ENCODE measurements around the gene DQX1.

DNA sequence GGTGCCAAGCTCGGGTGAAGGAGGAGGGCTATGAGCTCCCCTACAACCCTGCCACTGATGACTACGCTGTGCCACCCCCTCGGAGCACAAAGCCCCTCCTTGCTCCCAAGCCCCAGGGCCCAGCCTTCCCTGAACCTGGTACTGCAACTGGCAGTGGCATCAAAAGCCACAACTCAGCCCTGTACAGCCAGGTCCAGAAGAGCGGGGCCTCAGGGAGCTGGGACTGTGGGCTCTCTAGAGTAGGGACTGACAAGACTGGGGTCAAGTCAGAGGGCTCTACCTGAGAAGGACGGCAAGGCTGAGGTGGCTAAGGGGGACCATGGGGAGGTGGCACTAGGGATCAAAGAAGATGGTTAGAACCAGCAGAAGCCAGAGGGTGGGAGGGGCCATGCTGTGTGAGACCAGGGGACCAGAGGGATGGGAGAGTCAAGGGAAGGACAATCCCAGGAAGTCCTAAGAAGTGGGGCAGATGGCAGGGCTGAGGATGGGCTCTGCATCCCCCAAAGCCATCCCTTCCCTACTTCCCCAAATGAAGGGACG, 30.9 kb upstream of the DQX1 start:
- TF ChIP-seq, protein P1, sequence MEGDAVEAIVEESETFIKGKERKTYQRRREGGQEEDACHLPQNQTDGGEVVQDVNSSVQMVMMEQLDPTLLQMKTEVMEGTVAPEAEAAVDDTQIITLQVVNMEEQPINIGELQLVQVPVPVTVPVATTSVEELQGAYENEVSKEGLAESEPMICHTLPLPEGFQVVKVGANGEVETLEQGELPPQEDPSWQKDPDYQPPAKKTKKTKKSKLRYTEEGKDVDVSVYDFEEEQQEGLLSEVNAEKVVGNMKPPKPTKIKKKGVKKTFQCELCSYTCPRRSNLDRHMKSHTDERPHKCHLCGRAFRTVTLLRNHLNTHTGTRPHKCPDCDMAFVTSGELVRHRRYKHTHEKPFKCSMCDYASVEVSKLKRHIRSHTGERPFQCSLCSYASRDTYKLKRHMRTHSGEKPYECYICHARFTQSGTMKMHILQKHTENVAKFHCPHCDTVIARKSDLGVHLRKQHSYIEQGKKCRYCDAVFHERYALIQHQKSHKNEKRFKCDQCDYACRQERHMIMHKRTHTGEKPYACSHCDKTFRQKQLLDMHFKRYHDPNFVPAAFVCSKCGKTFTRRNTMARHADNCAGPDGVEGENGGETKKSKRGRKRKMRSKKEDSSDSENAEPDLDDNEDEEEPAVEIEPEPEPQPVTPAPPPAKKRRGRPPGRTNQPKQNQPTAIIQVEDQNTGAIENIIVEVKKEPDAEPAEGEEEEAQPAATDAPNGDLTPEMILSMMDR (conservative IDR thresholded peaks at IDR 0.05 in 1 of 2, IDR thresholded peaks at IDR 0.05 in 1 of 2; ENCODE audit: extremely low read depth in 1 of 2, insufficient read depth in 1 of 2, low read depth in 1 of 2, low read length in 2 of 2): no peak
- TF ChIP-seq EZH2 (IDR thresholded peaks at IDR 0.05; ENCODE audit: borderline replicate concordance, low read length): no peak

All from mammary epithelial cell (primary cell).